ENCODE results near the gene KCND1.

KCND1 gene

GRCh38 chrX:48937054-48937907 lies 34.4 kb downstream of the KCND1 start:
- peak; percentile 52 to 99 (median 83) for DNase-seq

DNA sequence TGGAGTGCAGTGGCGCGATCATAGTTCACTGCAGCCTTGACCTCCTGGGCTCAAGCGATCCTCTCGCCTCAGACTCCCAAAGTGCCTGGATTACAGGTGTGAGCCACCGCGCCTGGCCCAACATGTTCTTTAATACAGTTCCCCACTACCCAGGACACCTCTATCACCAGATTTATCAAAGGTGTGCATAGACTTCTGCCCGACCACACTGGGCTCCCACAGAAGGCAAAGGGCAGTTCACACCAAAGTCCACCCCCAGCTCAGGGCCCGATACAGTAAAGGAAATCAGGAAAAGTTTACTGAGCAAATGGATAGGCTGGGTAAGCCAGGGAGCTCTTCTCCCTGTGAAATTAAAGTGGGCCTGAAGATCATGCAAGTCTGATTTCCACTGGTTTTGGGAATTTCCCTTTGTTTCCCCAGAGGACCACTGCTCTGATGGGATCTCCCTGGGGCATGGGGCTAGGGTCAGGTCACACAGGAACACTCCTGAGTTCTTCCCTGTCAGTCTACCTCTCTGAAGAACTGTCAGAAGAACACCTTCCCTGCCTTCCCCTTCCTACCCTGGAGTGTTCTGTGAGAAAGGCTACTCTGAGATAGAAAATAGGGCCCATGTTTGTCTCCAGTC lies 35.1 kb downstream of the KCND1 start:
- no peak for DNase-seq

GRCh38 chrX:48935301-48935670 lies 36.4 kb downstream of the KCND1 start:
- no peak for DNase-seq

- DNase-seq: peak in 2 of 5 experiments; percentile 54 to 75
These were observed 36.9 kb downstream of the KCND1 start for GRCh38 chrX:48934581-48935300.

GRCh38 chrX:48933757-48934156 lies 37.9 kb downstream of the KCND1 start:
- DNase-seq: peak in 1 of 5 experiments; percentile 53

DNA sequence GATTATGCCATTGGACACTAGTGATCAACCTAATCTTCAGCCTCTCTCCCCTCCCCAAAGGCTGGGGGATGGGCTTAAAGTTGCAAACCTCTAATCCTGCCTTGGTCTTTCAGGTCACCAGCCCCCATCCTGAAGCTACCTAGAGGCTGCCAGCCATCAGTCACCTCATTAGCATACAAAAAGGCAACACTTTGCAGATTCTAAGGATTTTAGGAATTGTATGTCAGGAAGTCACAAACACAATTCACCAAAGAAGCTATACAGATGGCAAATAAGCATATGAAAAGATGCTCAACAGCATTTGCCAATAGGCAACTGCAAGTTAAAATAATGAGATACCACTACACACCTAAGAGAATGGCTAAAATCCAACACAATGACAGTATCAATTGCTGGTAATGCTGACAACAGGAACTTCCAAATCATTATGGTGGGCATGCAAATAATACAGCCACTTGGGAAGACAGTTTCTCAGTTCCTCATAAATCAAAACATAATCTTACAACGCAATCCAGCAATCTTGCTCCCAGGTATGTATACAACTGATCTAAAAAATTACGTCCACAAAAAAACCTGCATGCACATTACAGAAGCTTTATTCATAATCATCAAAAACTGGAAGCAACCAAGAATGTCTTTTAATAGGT lies 43.8 kb downstream of the KCND1 start:
- no peak for DNase-seq

DNA sequence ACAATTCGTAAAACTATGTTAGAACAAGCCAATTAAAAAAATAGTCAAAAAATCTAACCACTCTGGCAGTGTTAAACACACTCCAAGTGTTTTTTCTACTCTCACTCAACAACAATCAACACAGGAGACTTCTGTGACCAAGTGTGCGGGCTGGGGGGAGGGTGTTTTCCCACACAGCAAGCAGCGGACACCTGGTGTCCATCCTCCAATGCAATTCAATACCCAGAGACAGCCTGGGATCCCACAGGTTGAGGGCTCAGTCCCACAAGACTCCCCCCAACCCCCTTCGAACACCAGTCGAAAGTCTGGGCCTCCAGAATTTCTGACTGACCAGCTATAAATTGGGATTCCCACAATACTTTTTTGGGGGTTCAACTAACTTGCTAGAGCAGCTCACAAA lies 44.5 kb downstream of the KCND1 start:
- no peak for DNase-seq

- peak in 1 of 5 experiments; percentile 50 for DNase-seq
These were observed 47.4 kb downstream of the KCND1 start for GRCh38 chrX:48924270-48924669.

GRCh38 chrX:48923771-48924170 lies 47.9 kb downstream of the KCND1 start:
- DNase-seq: no peak

GRCh38 chrX:48920718-48921104 lies 50.9 kb downstream of the KCND1 start:
- DNase-seq: no peak

DNA sequence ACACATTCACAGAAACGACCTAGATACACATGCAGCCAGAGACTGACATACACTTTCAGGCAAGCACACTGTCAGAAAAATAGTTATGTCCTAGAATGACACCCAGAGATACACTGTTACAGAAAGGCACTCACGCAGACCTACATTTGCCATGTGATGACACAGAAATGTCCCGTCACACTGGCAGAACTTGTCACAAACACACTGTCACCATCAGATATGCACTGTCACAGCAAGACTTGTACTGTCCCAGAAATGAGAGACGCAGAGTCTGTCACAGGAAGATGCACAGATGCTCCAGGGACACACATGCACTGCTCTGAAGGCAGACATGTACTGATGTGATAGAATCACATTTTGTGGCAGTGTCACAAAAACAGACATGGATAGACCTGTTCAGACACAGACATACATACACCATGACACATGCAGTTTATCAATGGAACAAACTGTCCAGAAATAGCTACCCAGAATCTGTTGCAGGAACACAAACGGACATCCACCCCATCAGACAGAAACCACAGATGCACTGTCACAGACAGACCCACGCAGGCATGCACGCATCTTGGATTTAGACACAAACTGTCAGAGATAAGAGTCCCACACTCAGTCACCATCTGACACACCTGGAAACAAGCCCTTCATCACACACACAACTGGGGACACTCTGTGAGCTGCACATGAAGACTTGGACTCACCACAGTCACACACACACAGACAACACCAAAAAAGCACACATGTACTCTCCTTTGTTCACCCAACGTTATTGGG lies 51.5 kb downstream of the KCND1 start:
- peak in 2 of 5 experiments; percentile 47 to 88 for DNase-seq

- DNase-seq: peak in 2 of 5 experiments; percentile 26 to 68
These were observed 52.2 kb downstream of the KCND1 start for GRCh38 chrX:48919360-48919841.

DNA sequence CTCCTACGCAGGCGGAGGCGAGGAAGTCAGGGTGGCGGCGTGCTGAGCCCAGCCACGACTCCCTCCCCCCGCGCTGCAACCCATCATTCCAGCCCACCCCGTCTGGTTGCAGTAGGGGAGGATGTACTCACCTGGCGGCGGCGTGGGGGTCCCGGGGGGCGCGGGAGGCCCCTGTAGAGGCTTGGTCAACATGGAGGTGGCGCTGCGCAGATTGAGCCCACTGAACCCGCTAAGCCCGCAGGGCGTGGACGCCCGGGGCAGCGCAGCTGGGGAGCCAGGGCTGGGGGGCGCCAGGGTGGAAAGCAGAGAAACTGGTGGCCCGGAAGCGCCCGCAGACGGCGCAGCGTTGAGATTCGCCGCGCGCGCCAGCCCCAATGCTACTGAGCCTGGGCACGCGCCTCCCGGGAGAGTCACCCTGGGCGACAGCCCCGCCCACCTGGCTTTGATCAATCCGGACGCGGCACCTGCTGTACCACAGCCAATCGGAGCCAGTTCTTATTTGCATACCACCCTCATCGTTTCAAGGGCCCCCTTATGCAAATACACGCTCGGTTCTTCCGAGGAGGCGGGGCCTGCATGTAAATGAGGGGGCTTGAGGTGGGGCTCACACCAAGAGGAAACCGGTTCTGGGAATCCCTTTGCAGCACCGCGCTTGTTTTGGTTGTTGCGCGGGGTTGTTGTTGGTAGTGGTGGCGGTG lies 52.9 kb downstream of the KCND1 start, which contains the start of gene PIM2:
TSS of gene PIM2 (minus strand) at position 382 of the 698 bp plus-strand sequence. CDS start at position 192, 190 bp downstream.
- peak; percentile 71 to 98 (median 88) for DNase-seq

DNA sequence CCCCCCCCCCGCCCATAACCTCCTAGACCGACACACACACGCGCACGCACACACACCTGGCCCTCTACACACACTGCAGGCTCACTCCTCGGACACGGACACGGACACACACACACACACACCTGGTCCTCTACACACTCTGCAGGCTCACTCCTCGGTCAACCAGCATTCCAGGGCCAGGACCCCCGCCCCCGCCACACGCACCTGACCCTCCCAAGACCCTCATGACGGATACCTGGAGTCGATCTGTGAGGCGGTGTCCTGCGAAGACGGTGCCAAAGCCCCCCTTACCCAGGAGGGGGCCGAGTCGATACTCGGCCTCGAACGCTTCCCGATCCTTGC lies 53.4 kb downstream of the KCND1 start:
- peak in 1 of 5 experiments; percentile 30 for DNase-seq

DNA sequence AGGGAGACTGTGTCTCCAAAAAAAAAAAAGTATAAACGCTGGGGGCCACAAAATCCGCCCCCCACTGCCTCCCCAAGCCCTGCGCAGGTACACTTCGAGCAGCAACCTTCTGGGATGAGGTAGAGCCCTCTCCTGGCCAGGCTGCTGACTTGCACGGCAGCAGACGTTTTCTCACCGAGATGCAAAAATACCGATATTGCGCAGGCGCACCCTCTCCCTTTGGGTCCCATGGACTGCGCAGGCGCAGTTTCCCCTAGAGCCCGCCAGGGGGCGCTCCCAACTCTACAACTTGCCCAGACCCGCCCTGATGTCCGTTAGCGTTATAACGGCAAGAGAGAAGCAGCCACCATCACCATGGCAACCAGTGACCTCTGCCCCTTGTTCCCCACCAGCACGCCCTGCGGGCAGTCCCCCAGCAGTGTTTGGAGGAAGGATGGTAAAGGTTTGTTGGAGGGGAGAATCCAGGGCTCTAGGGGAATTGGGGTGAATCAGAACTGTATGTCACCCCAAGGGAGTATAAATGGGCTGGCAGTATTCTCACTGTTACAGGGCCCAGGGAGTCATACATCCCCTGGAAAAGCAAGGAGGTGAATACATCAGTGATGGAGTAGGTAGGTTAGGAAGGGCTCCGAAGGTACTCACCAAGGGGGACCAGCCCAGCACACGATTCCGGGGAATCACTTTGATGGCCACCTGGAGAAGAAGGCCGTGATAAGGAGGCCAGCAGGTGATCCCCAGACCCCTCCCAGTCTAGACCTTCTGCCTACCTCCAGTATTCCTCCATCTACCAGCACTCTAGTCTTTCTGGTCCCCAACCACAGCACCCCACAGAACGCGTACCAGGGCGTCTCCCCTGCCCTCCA lies 54.3 kb downstream of the KCND1 start:
- peak; percentile 52 to 91 (median 81) for DNase-seq

DNA sequence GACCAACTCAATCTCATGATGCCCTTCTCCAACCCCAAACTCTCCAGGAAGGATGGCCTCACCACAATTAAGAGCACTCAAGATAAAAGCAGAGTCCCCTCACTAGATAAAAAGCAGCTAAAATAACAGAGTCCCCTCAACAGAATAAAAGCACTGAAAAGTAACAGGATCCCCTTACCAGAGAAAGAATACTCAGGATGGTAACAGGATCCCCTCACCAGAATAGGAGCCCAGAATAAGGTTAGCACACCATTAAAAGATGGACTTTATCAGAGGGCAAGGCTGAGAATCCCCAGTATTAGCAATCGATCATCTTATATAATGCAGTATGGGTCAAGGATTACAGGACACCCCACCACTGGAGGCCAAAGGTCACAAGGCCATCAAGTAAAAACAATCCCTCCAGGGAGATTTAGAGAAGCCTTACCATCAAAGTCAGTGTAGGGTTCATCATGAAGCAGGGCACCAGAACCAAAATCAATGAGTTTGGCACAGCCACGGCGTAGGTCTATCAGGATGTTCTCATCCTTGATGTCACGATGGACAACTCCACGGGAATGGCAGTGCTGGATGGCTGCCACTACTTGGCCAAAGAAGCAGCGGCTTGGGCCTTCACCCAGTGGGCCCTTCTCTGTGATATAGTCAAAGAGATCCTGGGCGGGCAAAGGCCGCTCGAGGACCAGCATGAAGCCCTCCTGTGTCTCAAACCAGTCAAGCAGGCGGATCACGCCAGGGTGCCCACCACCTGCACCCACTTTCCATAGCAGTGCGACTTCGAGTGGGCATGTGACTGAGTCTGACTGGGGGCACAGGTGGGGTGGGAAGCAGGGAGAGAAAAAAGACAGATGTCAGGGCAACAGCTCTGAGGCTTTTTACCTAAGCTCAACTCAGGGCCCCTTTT lies 56.8 kb downstream of the KCND1 start:
- no peak for DNase-seq

GRCh38 chrX:48913605-48914366 lies 57.9 kb downstream of the KCND1 start:
- DNase-seq: no peak

Data from T-helper 2 cell (primary cell).